Natural killer cell (primary cell): ENCODE measurements around the gene KMT2A. TPM values are rescaled to one million over a fixed set of nuclear protein-coding genes. Genes with fewer than 3 reads are reported as not detected.

Experiments used
- ATAC-seq, 3 donors: fragments of 150-1000 bp in 2 of 3; fragments of 200-7000 bp in 1 of 3; cut with Tn5 transposase; 1 replicate in 1 of 3; 2 replicates in 2 of 3; pipeline ENCODE4 v1.10.0; 2021; ENCODE audit warnings: mild to moderate bottlenecking in 2 of 3, moderate library complexity in 2 of 3
- DNase-seq, 2 donors: peaks; one replicate each; pipeline versions ENCODE4 v3.0.0 to v3.0.0-alpha.2; 2013 to 2021; ENCODE audit warnings: mixed read lengths in 1 of 2
- H3K27ac ChIP-seq: one replicate; pipeline ENCODE4 v1.5.1; 2013; ENCODE audit warnings: mild to moderate bottlenecking, low read length
- H3K27me3 ChIP-seq: one replicate; pipeline ENCODE4 v1.6.1; 2013; ENCODE audit warnings: low read length; ENCODE audit not compliant: control insufficient read depth, insufficient read depth
- H3K36me3 ChIP-seq: one replicate; pipeline ENCODE4 v1.6.1; 2013; ENCODE audit warnings: low read length; ENCODE audit not compliant: control insufficient read depth, insufficient read depth
- H3K4me1 ChIP-seq: one replicate; pipeline ENCODE4 v1.6.1; 2013; ENCODE audit warnings: low read length; ENCODE audit not compliant: control insufficient read depth, insufficient read depth
- H3K4me3 ChIP-seq: one replicate; pipeline ENCODE4 v1.5.1; 2013; ENCODE audit warnings: low read length
- H3K9me3 ChIP-seq: one replicate; pipeline ENCODE4 v1.6.1; 2013; ENCODE audit warnings: low read length; ENCODE audit not compliant: control insufficient read depth, insufficient read depth
- H3K27ac Mint-ChIP-seq, 2 donors: one replicate each; pipeline ENCODE4 v1.8.0; 2022; ENCODE audit warnings: mild to moderate bottlenecking in 2 of 2, mixed read lengths in 2 of 2, moderate library complexity in 1 of 2
- H3K27me3 Mint-ChIP-seq, 2 donors: one replicate each; pipeline ENCODE4 v1.8.0; 2022; ENCODE audit warnings: low read depth in 2 of 2, mixed read lengths in 2 of 2
- H3K36me3 Mint-ChIP-seq: one replicate; pipeline ENCODE4 v1.8.0; 2022; ENCODE audit warnings: mixed read lengths
- H3K4me1 Mint-ChIP-seq, 2 donors: one replicate each; pipeline ENCODE4 v1.8.0; 2022; ENCODE audit warnings: mixed read lengths in 2 of 2
- H3K4me3 Mint-ChIP-seq: one replicate; pipeline ENCODE4 v1.8.0; 2022; ENCODE audit warnings: mild to moderate bottlenecking, moderate library complexity, mixed read lengths
- H3K9me3 Mint-ChIP-seq, 2 donors: one replicate each; pipeline ENCODE4 v1.8.0; 2022; ENCODE audit warnings: mixed read lengths in 2 of 2
- CTCF ChIP-seq: fragments of 200-600 bp; IDR thresholded peaks from one replicate; pipeline ENCODE4 v1.8.0; 2022; ENCODE audit warnings: antibody characterized with exemption
- WGBS: methylation state at CpG from one replicate; pipeline ENCODE4 v1.1.7; 2013; ENCODE audit warnings: missing lambda C conversion rate; ENCODE audit not compliant: insufficient coverage; 5-methylcytosine and 5-hydroxymethylcytosine counted together
- intact Hi-C: fragments of 100-400 bp; cut with micrococcal nuclease; formaldehyde crosslinking; loops from one replicate; pipeline ENCODE4 v1.14.2; 2022
- total RNA-seq, 4 donors: library from RNA; stranded (reverse); fragments of 120-200 nt in 1 of 4; gene quantifications; one replicate each; pipeline versions ENCODE4 v1.2.3 to v1.2.4, GENCODE V29; 2013 to 2022

Gene KMT2A
- total RNA-seq, 3 donors from 2014 or later (not counting 1 experiment from before 2014, with no cell fraction given): 146 to 176 (median 157) TPM

DNA sequence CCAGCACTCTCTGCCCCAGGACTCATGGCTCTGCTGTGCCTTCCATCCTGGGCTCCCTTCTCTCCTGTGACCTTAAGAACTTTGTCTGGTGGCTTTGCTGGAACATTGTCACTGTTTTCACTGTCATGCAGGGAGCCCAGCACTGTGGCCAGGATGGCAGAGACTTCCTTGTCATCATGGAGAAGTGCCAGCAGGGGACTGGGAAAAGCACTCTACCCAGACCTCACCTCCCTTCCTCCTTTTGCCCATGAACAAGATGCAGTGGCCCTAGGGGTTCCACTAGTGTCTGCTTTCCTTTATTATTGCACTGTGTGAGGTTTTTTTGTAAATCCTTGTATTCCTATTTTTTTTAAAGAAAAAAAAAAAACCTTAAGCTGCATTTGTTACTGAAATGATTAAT lies 88.1 kb downstream of the KMT2A start:
- Mint-ChIP-seq H3K27me3 (no peaks in the 10 kb centered on the region), H3K27ac (peak overlapping the region; percentile 10 to 39), H3K4me3 (no peak overlapping the region), H3K36me3 (peaks cover 14% of the 10 kb centered on the region), H3K4me1 (peaks cover 14 to 20% of the 10 kb centered on the region in 2 donors), H3K9me3 (no peaks in the 10 kb centered on the region)
- no peaks in the 10 kb centered on the region for H3K27me3 ChIP-seq
- H3K4me3 ChIP-seq: no peak overlapping the region
- intact Hi-C loops: no loop called here
- no peaks in the 10 kb centered on the region for H3K4me1 ChIP-seq
- DNase-seq (no peak), ATAC-seq (no peak)
- TF ChIP-seq CTCF: no peak
- no peak overlapping the region for H3K27ac ChIP-seq
- H3K36me3 ChIP-seq: peaks cover 46% of the 10 kb centered on the region
- no peaks in the 10 kb centered on the region for H3K9me3 ChIP-seq

- intact Hi-C loops: no loop called here
- 81% methylated on average over 5 of the region's 6 CpGs for WGBS
- DNase-seq: no peak
- H3K4me3 Mint-ChIP-seq: no peak overlapping the region
- Histone ChIP-seq H3K4me1 (peaks cover 6% of the 10 kb centered on the region), H3K27ac (no peak overlapping the region), H3K4me3 (no peak overlapping the region), H3K9me3 (no peaks in the 10 kb centered on the region), H3K36me3 (peaks cover 41% of the 10 kb centered on the region), H3K27me3 (no peaks in the 10 kb centered on the region)
- no peak for ATAC-seq
- H3K4me1 Mint-ChIP-seq: peaks cover 20 to 24% of the 10 kb centered on the region in 2 donors
- no peaks in the 10 kb centered on the region for H3K9me3 Mint-ChIP-seq
- H3K27ac Mint-ChIP-seq: peak overlapping the region; percentile 10 to 39
- TF ChIP-seq CTCF: no peak
- peaks cover 9% of the 10 kb centered on the region for H3K36me3 Mint-ChIP-seq
- H3K27me3 Mint-ChIP-seq: no peaks in the 10 kb centered on the region
These were observed 88.6 kb downstream of the KMT2A start for GRCh38 chr11:118524757-118525470.

DNA sequence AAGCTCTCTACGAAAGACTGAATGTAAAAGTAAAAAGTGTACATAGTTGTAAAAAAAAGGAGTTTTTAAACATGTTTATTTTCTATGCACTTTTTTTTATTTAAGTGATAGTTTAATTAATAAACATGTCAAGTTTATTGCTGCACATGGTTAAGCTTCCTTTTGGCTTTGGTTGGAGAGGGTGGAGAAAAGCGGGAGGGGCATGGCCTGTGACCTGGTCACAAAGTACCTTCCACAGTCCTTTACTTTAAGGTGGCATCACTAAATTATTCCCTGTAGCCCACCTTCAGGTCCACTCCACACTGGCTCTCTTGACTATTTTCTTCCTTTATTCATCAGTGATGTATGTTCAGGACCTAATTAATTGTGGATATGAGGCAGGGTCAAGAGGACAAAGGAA lies 90.4 kb downstream of the KMT2A start:
- WGBS: 100% methylated on average over 1 of the region's 2 CpGs
- Histone ChIP-seq H3K27ac (no peak overlapping the region), H3K27me3 (no peaks in the 10 kb centered on the region), H3K4me1 (peaks cover 17% of the 10 kb centered on the region), H3K4me3 (no peak overlapping the region), H3K36me3 (peaks cover 24% of the 10 kb centered on the region), H3K9me3 (no peaks in the 10 kb centered on the region)
- DNase-seq (no peak), ATAC-seq (no peak)
- Mint-ChIP-seq H3K4me3 (no peak overlapping the region), H3K4me1 (peaks cover 29 to 35% of the 10 kb centered on the region in 2 donors), H3K27ac (peak overlapping the region in 1 of 2 donors; percentile 53), H3K9me3 (no peaks in the 10 kb centered on the region), H3K27me3 (no peaks in the 10 kb centered on the region), H3K36me3 (no peaks in the 10 kb centered on the region)
- intact Hi-C loops: no loop called here
- no peak for TF ChIP-seq CTCF

GRCh38 chr11:118527109-118527508 lies 90.8 kb downstream of the KMT2A start, which contains the start of gene TTC36:
TTC36 (plus strand) TSS chr11:118527474; CDS start chr11:118527495, 21 bp downstream.
- Mint-ChIP-seq H3K4me1 (peaks cover 33 to 39% of the 10 kb centered on the region in 2 donors), H3K27ac (peak within 1 kb of the TSS in 1 of 2 donors; percentile 53), H3K9me3 (no peaks in the 10 kb centered on the region), H3K36me3 (no peaks in the 10 kb centered on the region), H3K27me3 (no peaks in the 10 kb centered on the region), H3K4me3 (peak within 1 kb of the TSS; percentile 3)
- H3K27ac ChIP-seq: no peak within 1 kb of the TSS
- no peaks in the 10 kb centered on the region for H3K9me3 ChIP-seq
- H3K4me1 ChIP-seq: peaks cover 21% of the 10 kb centered on the region
- ATAC-seq (no peak), DNase-seq (no peak)
- peaks cover 19% of the 10 kb centered on the region for H3K36me3 ChIP-seq
- no peak within 1 kb of the TSS for H3K4me3 ChIP-seq
- WGBS: 72% methylated on average over 2 of the region's 3 CpGs
- no peaks in the 10 kb centered on the region for H3K27me3 ChIP-seq
- TF ChIP-seq CTCF: no peak
- intact Hi-C loops: no loop called here
